K562 (cell line): ENCODE results near the gene PACSIN2.

Experiments
- ETV6 ChIP-seq, 3 experiments: fragments of 150-350 bp in 1 of 3; sonication (generic) in 1 of 3; formaldehyde crosslinking in 1 of 3; IDR thresholded peaks; 2 replicates each; pipeline versions ENCODE4 v1.6.1 to v1.8.0; 2014 to 2022; ENCODE audit warnings: borderline replicate concordance in 2 of 3, low read depth in 2 of 3, antibody characterized with exemption in 1 of 3, low read length in 1 of 3, mild to moderate bottlenecking in 1 of 3, missing genetic modification reagents in 1 of 3
- NFIC ChIP-seq: fragments of 450-650 bp; IDR thresholded peaks from 2 replicates; pipeline ENCODE4 v1.6.1; 2017; ENCODE audit warnings: mild to moderate bottlenecking, inconsistent platforms
- POLR2A ChIP-seq: fragments of 450-650 bp; conservative IDR thresholded peaks from 2 replicates; pipeline ENCODE4 v1.6.1; 2016
- STAT5A ChIP-seq: IDR thresholded peaks from 2 replicates; pipeline ENCODE4 v1.6.1; 2012; ENCODE audit warnings: low read length, inconsistent platforms, borderline replicate concordance
- ZNF76 ChIP-seq: fragments of 250-450 bp; sonication (Bioruptor Pico); IDR thresholded peaks from 2 replicates; pipeline ENCODE4 v1.4.0; 2020; ENCODE audit warnings: mild to moderate bottlenecking, moderate library complexity, borderline replicate concordance
- TF ChIP-seq, protein P1 (sequence below): fragments of 450-650 bp; IDR thresholded peaks from 2 replicates; pipeline ENCODE4 v1.6.1; 2014; ENCODE audit warnings: low read depth, mild to moderate bottlenecking, moderate library complexity, borderline replicate concordance

DNA sequence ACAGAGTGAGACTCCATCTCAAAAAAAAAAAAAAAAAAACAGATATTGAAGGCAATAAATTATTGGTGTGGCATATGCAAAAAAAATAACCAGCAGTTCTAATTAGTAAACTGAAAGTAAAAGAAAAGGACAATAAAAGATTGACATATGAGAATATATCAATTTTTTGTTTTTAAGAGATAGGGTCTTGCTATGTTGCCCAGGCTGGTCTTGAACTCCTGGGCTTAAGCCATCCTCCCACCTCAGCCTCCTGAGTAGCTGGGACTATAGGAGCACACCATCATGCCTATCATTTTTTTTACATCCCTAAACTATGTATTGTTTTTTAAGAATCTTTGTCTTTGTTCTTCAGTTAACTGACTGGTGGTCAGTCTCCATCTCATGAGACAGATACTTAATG, 31.5 kb downstream of the PACSIN2 start:
- TF ChIP-seq ZNF76 (CRISPR knock-in tag) (no peak), STAT5A (no peak), POLR2A (no peak), NFIC (no peak), ETV6 (IDR thresholded peaks at IDR 0.05; ENCODE audit: borderline replicate concordance in 1 of 2, low read depth in 2 of 2, low read length in 1 of 2) (no peak), ETV6 (CRISPR knock-in tag; IDR thresholded peaks at IDR 0.05; ENCODE audit: borderline replicate concordance) (no peak)
- TF ChIP-seq, protein P1, sequence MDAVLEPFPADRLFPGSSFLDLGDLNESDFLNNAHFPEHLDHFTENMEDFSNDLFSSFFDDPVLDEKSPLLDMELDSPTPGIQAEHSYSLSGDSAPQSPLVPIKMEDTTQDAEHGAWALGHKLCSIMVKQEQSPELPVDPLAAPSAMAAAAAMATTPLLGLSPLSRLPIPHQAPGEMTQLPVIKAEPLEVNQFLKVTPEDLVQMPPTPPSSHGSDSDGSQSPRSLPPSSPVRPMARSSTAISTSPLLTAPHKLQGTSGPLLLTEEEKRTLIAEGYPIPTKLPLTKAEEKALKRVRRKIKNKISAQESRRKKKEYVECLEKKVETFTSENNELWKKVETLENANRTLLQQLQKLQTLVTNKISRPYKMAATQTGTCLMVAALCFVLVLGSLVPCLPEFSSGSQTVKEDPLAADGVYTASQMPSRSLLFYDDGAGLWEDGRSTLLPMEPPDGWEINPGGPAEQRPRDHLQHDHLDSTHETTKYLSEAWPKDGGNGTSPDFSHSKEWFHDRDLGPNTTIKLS: no peak
